H9 (cell line): ENCODE measurements around the gene CFP. TPM values are rescaled to one million over a fixed set of nuclear protein-coding genes. Genes with fewer than 3 reads are reported as not detected.
A peak's percentile ranks its signal among the peaks of the same experiment; 100 is the strongest.

Experiments
- DNase-seq: peaks from one replicate; pipeline ENCODE4 v3.0.0-alpha.2; 2017
- H2AFZ ChIP-seq: one replicate; pipeline ENCODE4 v1.6.1; 2013; ENCODE audit warnings: mild to moderate bottlenecking, low read length, control low read depth, moderate library complexity
- H2AK5ac ChIP-seq: 2 replicates; pipeline ENCODE4 v1.6.1; 2013; ENCODE audit warnings: low read length, control low read depth, mixed read lengths; ENCODE audit not compliant: insufficient read length
- H2BK120ac ChIP-seq: one replicate; pipeline ENCODE4 v1.6.1; 2013; ENCODE audit warnings: low read depth, mild to moderate bottlenecking, low read length, control low read depth, inconsistent platforms; ENCODE audit not compliant: poor library complexity, severe bottlenecking
- H2BK12ac ChIP-seq: 2 replicates; pipeline ENCODE4 v1.6.1; 2013; ENCODE audit warnings: low read length, control low read depth, mixed read lengths, low read depth; ENCODE audit not compliant: insufficient read length
- H2BK15ac ChIP-seq: 2 replicates; pipeline ENCODE4 v1.6.1; 2013; ENCODE audit warnings: low read depth, low read length, control low read depth
- H2BK20ac ChIP-seq: one replicate; pipeline ENCODE4 v1.6.1; 2013; ENCODE audit warnings: low read depth, mild to moderate bottlenecking, low read length, control low read depth, inconsistent platforms; ENCODE audit not compliant: poor library complexity, severe bottlenecking
- H2BK5ac ChIP-seq: 2 replicates; pipeline ENCODE4 v1.6.1; 2013; ENCODE audit warnings: low read length, control low read depth, mixed read lengths; ENCODE audit not compliant: insufficient read length
- H3K14ac ChIP-seq: 2 replicates; pipeline ENCODE4 v1.6.1; 2013; ENCODE audit warnings: low read length, control low read depth; ENCODE audit not compliant: insufficient read depth
- H3K18ac ChIP-seq: 2 replicates; pipeline ENCODE4 v1.6.1; 2013; ENCODE audit warnings: low read depth, mild to moderate bottlenecking, mixed read lengths, low read length, control low read depth; ENCODE audit not compliant: insufficient read length
- H3K23ac ChIP-seq: 2 replicates; pipeline ENCODE4 v1.6.1; 2013; ENCODE audit warnings: low read length, control low read depth, mixed read lengths, low read depth; ENCODE audit not compliant: insufficient read length
- H3K23me2 ChIP-seq: 2 replicates; pipeline ENCODE4 v1.6.1; 2013; ENCODE audit warnings: low read depth, mild to moderate bottlenecking, mixed read lengths, low read length, control low read depth; ENCODE audit not compliant: insufficient read length, poor library complexity, severe bottlenecking
- H3K27ac ChIP-seq: 2 replicates; pipeline ENCODE4 v1.5.1; 2013; ENCODE audit warnings: low read length, control low read depth, mixed read lengths, low read depth; ENCODE audit not compliant: insufficient read length
- H3K27me3 ChIP-seq: 2 replicates; pipeline ENCODE4 v1.6.1; 2013; ENCODE audit warnings: low read length, control low read depth, inconsistent platforms; ENCODE audit not compliant: insufficient read depth
- H3K4ac ChIP-seq: 2 replicates; pipeline ENCODE4 v1.6.1; 2013; ENCODE audit warnings: low read depth, mild to moderate bottlenecking, control low read depth, inconsistent platforms, low read length, moderate library complexity
- H3K4me1 ChIP-seq: 2 replicates; pipeline ENCODE4 v1.6.1; 2013; ENCODE audit warnings: low read length, control low read depth, inconsistent platforms; ENCODE audit not compliant: insufficient read depth
- H3K4me2 ChIP-seq: 2 replicates; pipeline ENCODE4 v1.6.1; 2013; ENCODE audit warnings: low read length, control low read depth, mixed read lengths; ENCODE audit not compliant: insufficient read length, insufficient read depth
- H3K56ac ChIP-seq: 2 replicates; pipeline ENCODE4 v1.6.1; 2013; ENCODE audit warnings: low read depth, mild to moderate bottlenecking, mixed read lengths, low read length, control low read depth; ENCODE audit not compliant: insufficient read length
- H3K79me1 ChIP-seq: 2 replicates; pipeline ENCODE4 v1.6.1; 2013; ENCODE audit warnings: low read depth, mild to moderate bottlenecking, moderate library complexity, low read length, control low read depth, inconsistent platforms; ENCODE audit not compliant: insufficient read depth, poor library complexity, severe bottlenecking
- H3K79me2 ChIP-seq: 2 replicates; pipeline ENCODE4 v1.6.1; 2013; ENCODE audit warnings: low read length, control low read depth, inconsistent platforms; ENCODE audit not compliant: insufficient read depth
- H3K9ac ChIP-seq: 2 replicates; pipeline ENCODE4 v1.6.1; 2013; ENCODE audit warnings: low read length, control low read depth, mixed read lengths; ENCODE audit not compliant: insufficient read length; ENCODE audit errors: extremely low read depth
- H3K9me3 ChIP-seq: one replicate; pipeline ENCODE4 v1.6.1; 2013; ENCODE audit warnings: low read depth, low read length, inconsistent platforms; ENCODE audit not compliant: control insufficient read depth
- H3T11ph ChIP-seq: one replicate; pipeline ENCODE4 v1.6.1; 2013; ENCODE audit warnings: mild to moderate bottlenecking, low read length, control low read depth, inconsistent platforms
- H4K20me1 ChIP-seq: one replicate; pipeline ENCODE4 v1.6.1; 2013; ENCODE audit not compliant: control insufficient read depth, insufficient read length, insufficient read depth
- H4K5ac ChIP-seq: 2 replicates; pipeline ENCODE4 v1.6.1; 2013; ENCODE audit warnings: low read depth, mild to moderate bottlenecking, mixed read lengths, low read length, control low read depth; ENCODE audit not compliant: insufficient read length
- H4K8ac ChIP-seq: replicated peaks from 2 replicates; pipeline ENCODE4 v1.6.1; 2013; ENCODE audit warnings: low read length, control low read depth, mixed read lengths, low read depth; ENCODE audit not compliant: insufficient read length
- H4K91ac ChIP-seq: 2 replicates; pipeline ENCODE4 v1.6.1; 2013; ENCODE audit warnings: low read depth, mild to moderate bottlenecking, moderate library complexity, mixed read lengths, low read length, control low read depth; ENCODE audit not compliant: insufficient read length
- H3K27ac Mint-ChIP-seq, 3 experiments: 2 replicates in 2 of 3; 3 replicates in 1 of 3; pipeline ENCODE4 v1.8.0; 2020 to 2021; ENCODE audit warnings: mixed read lengths in 3 of 3, mild to moderate bottlenecking in 1 of 3, moderate library complexity in 1 of 3
- H3K27me3 Mint-ChIP-seq: 2 replicates; pipeline ENCODE4 v1.8.0; 2021; ENCODE audit warnings: low read depth, mild to moderate bottlenecking, moderate library complexity, mixed read lengths
- H3K36me3 Mint-ChIP-seq, 3 experiments: 2 replicates in 2 of 3; 3 replicates in 1 of 3; pipeline ENCODE4 v1.8.0; 2020 to 2021; ENCODE audit warnings: low read depth in 3 of 3, mixed read lengths in 3 of 3; ENCODE audit not compliant: insufficient read depth in 1 of 3
- H3K4me1 Mint-ChIP-seq, 2 experiments: 2 replicates each; pipeline ENCODE4 v1.8.0; 2020; ENCODE audit warnings: mixed read lengths in 2 of 2
- H3K4me3 Mint-ChIP-seq, 2 experiments: 2 replicates in 1 of 2; 3 replicates in 1 of 2; pipeline ENCODE4 v1.8.0; 2020 to 2021; ENCODE audit warnings: mild to moderate bottlenecking in 2 of 2, mixed read lengths in 2 of 2, moderate library complexity in 1 of 2
- H3K9me3 Mint-ChIP-seq, 2 experiments: 2 replicates in 1 of 2; 3 replicates in 1 of 2; pipeline ENCODE4 v1.8.0; 2020; ENCODE audit warnings: mild to moderate bottlenecking in 2 of 2, mixed read lengths in 2 of 2, moderate library complexity in 1 of 2
- WGBS: extraction: QIAGEN DNeasy Blood & Tissue Kit; methylation state at CpG from one replicate; pipeline ENCODE4 v1.1.7; 2013; ENCODE audit warnings: missing lambda C conversion rate, low lambda C conversion rate, mixed read lengths; ENCODE audit not compliant: insufficient read length; ENCODE audit errors: extremely low coverage; 5-methylcytosine and 5-hydroxymethylcytosine counted together
- total RNA-seq: library from RNA; stranded (reverse); gene quantifications from 2 replicates; pipeline ENCODE4 v1.2.1, GENCODE V29; 2021
- TF ChIP-seq, protein P1 (sequence below): fragments of 200-600 bp; sonication (generic); conservative IDR thresholded peaks from 3 replicates; pipeline ENCODE4 v1.8.0; 2021; ENCODE audit warnings: antibody characterized with exemption, mild to moderate bottlenecking

CFP gene
- total RNA-seq, 1 experiment from 2014 or later = 2.3 TPM

DNA sequence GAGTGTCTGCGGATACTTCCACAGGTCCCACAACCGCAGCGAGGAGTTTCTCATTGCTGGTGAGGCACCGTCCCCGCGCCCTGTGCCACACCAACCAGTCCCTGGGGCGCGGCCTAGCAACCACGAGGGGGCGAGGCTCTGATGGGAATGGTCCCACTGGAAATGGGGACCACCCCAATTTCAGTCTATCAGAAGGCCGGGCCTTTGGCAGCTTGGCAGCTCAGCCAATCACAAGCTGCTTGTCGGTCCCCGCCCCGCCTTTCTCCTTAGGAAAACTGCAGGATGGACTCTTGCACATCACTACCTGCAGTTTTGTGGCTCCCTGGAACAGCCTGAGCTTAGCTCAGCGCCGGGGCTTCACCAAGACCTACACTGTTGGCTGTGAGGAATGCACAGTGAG lies 44.5 kb downstream of the CFP start:
- Histone ChIP-seq H2BK5ac (no peak overlapping the region), H3K4me1 (no peaks in the 10 kb centered on the region), H3K27ac (no peak overlapping the region), H3K9me3 (peaks cover 33% of the 10 kb centered on the region), H3K79me2 (no peaks in the 10 kb centered on the region), H3T11ph (no peak overlapping the region), H3K4ac (no peak overlapping the region), H4K8ac (no peak overlapping the region), H3K27me3 (no peaks in the 10 kb centered on the region), H3K18ac (no peak overlapping the region), H3K23me2 (peaks cover 4% of the 10 kb centered on the region), H4K91ac (no peak overlapping the region), H3K23ac (no peak overlapping the region), H2BK20ac (no peak overlapping the region), H3K14ac (no peak overlapping the region), H2BK15ac (no peak overlapping the region), H2AFZ (no peak overlapping the region), H2BK120ac (no peak overlapping the region), H3K9ac (no peak overlapping the region), H2AK5ac (no peak overlapping the region), H4K5ac (no peak overlapping the region), H3K79me1 (no peaks in the 10 kb centered on the region), H3K4me2 (no peak overlapping the region), H2BK12ac (no peak overlapping the region), H3K56ac (no peak overlapping the region), H4K20me1 (no peaks in the 10 kb centered on the region)
- Mint-ChIP-seq H3K4me1 (peaks cover 11 to 21% of the 10 kb centered on the region in 2 experiments), H3K4me3 (no peak overlapping the region), H3K36me3 (peaks cover 19 to 26% (median 20%) of the 10 kb centered on the region in 3 experiments; a peak in 6 of 7 replicates), H3K27me3 (no peaks in the 10 kb centered on the region; the same call in 1 of the 2 replicates), H3K27ac (peak overlapping the region in 2 of 3 experiments; percentile 10 to 52; a peak in 2 of 7 replicates), H3K9me3 (peaks cover 69 to 81% of the 10 kb centered on the region in 2 experiments)
- TF ChIP-seq, protein P1, sequence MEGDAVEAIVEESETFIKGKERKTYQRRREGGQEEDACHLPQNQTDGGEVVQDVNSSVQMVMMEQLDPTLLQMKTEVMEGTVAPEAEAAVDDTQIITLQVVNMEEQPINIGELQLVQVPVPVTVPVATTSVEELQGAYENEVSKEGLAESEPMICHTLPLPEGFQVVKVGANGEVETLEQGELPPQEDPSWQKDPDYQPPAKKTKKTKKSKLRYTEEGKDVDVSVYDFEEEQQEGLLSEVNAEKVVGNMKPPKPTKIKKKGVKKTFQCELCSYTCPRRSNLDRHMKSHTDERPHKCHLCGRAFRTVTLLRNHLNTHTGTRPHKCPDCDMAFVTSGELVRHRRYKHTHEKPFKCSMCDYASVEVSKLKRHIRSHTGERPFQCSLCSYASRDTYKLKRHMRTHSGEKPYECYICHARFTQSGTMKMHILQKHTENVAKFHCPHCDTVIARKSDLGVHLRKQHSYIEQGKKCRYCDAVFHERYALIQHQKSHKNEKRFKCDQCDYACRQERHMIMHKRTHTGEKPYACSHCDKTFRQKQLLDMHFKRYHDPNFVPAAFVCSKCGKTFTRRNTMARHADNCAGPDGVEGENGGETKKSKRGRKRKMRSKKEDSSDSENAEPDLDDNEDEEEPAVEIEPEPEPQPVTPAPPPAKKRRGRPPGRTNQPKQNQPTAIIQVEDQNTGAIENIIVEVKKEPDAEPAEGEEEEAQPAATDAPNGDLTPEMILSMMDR = no peak
- peak; percentile 57 for DNase-seq
- no CpG with 5 or more reads among the region's 16 CpGs for WGBS
